HG02678 (cell line): ENCODE data around the gene YBX2.

Source experiments
- ATAC-seq: cut with Tn5 transposase; IDR thresholded peaks from one replicate; pipeline ENCODE4 v1.9.1; 2021; ENCODE audit warnings: mild to moderate bottlenecking, moderate library complexity; ENCODE audit not compliant: unreplicated experiment

Gene YBX2

GRCh38 chr17:7304179-7304578 is 9.7 kb upstream of the YBX2 start:
- no peak for ATAC-seq

- ATAC-seq = peak; percentile 45
These were observed 1.9 kb upstream of the YBX2 start for GRCh38 chr17:7296189-7296861.

- no peak for ATAC-seq
These were observed 1.1 kb upstream of the YBX2 start for GRCh38 chr17:7295230-7296180.

GRCh38 chr17:7293816-7294613 is 424 bp downstream of the YBX2 start:
- ATAC-seq = no peak

- ATAC-seq = no peak
These were observed 1.3 kb downstream of the YBX2 start for GRCh38 chr17:7293159-7293558.

GRCh38 chr17:7292729-7293128 is 1.7 kb downstream of the YBX2 start:
- ATAC-seq = no peak

- no peak for ATAC-seq
These were observed 2.2 kb downstream of the YBX2 start for GRCh38 chr17:7292194-7292593.

GRCh38 chr17:7290685-7291084 is 3.8 kb downstream of the YBX2 start:
- ATAC-seq = no peak

GRCh38 chr17:7290166-7290565 is 4.3 kb downstream of the YBX2 start:
- ATAC-seq = no peak

- no peak for ATAC-seq
These were observed 5.0 kb downstream of the YBX2 start for GRCh38 chr17:7289256-7290032.

GRCh38 chr17:7285679-7286078 is 8.8 kb downstream of the YBX2 start:
- ATAC-seq = no peak

GRCh38 chr17:7284911-7285310 is 9.5 kb downstream of the YBX2 start:
- no peak for ATAC-seq

GRCh38 chr17:7283471-7284216 is 10.8 kb downstream of the YBX2 start:
- ATAC-seq = no peak

GRCh38 chr17:7282752-7283321 is 11.6 kb downstream of the YBX2 start:
- ATAC-seq = no peak

GRCh38 chr17:7281953-7282751 is 12.3 kb downstream of the YBX2 start:
- ATAC-seq = no peak

- peak; percentile 66 for ATAC-seq
These were observed 13.1 kb downstream of the YBX2 start, which contains the start of gene SLC2A4 for GRCh38 chr17:7281074-7281952. Gene SLC2A4 (plus strand): TSS chr17:7281718. CDS start chr17:7281935, 217 bp downstream.

- peak; percentile 66 for ATAC-seq
These were observed 13.8 kb downstream of the YBX2 start for GRCh38 chr17:7280519-7281073.
